HG03025 (cell line): Measurements from ENCODE around the gene SPATC1L.

Source experiments
- ATAC-seq: cut with Tn5 transposase; IDR thresholded peaks from one replicate; pipeline ENCODE4 v1.9.1; 2021; ENCODE audit warnings: mild to moderate bottlenecking, moderate library complexity; ENCODE audit not compliant: unreplicated experiment, low FRiP score

Gene SPATC1L

DNA sequence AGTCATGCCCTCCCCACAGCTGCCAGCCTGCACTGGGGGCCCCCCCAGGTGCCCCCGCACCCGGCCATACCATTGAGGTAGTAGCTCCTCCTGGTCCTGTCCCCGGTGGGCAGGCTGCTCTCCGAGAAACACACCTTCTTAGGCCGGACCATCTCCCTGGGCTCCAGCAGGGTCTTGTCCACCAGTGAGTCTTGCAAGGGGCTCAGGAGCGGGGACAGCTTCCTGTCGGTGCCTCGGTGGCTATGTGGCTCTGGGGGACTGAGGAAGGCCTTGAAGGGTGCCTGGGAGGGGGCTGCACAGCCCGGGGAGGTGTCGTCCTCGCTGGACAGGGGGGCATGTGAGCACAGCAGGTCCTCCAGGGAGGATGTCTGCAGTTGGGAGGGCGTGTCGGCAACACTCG, 16.0 kb downstream of the SPATC1L start:
- no peak for ATAC-seq

DNA sequence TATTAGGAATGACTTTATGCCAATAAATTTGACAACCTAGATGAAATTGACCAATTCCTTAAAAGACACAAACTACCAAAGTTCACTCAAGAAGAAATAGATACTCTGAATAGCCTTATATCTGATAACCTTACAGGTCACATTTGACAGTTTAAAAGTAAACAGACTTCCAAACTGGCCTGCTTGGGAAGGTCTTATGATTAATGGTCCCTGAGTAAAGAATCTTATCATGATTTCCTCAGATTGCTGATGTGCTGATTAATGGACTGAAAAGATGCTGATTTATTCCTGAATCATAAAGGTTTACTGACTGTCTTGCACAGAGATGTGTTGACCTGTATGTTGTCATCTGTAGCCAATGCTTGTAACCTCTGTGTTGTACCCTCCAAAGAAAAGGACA, 19.2 kb downstream of the SPATC1L start:
- no peak for ATAC-seq

DNA sequence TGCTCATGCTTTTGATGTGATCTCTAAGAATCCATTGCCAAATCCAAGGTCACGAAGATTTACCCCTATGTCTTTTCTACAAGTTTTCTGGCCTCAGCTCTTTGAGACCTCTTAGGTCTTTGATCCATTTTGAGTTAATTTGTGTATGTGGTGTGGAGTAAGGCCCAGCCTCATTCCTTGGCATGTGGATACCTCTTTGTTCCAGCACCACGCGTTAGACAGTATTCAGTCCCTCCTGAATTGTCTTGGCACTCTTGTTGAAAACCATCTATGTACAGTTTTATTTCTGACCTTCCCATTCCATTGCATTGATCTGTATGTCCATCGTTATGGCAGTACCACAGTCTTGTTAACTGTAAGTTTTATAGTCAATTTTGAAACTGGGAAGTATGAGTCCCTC, 20.9 kb downstream of the SPATC1L start:
- ATAC-seq: no peak

DNA sequence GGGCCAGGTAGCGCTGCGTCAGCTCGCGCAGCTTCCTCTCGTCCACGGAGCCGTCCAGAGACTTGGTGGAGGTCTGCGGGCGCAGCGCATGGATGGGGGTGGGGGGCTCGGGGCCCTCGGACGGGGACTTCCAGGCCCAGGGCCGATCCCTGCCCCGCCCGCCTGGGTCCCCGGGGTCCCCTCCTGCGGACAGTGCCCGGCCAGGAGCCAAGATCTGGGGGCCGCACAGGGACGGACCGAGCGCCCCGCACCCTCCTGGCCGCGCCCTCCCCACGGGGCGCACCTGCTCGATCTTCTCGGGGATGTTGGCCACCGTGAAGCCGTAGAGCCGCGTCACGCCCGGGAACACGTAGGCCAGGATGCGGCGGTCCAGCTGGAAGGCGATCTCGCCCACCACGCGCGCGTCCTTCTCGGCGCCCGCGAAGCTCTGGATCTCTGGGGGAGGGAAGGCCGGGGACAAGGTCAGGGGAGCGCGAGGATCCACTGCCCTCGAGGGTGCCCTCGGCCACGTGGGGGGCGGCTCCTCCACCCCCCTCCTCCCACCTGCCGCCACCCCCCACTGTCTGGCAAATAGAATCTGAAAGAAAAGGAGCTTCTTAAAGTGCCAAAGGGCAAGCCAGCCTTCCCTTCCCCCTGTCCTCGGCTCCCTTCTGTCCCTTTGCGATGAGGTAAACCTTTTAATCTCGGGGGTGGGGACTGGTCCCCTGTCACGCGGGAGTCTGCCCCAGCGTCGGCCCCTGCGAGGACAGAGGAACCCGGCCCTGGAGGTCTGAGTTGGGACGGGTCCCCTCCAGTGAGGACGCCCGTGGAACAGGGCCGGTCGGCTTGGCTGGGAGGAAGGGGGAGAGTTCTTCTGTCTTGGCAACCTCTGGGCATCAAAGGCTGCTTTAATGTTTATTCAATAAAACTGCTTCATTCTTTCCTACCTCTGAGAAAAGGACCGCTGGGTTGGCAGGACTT, 22.3 kb downstream of the SPATC1L start:
- no peak for ATAC-seq

DNA sequence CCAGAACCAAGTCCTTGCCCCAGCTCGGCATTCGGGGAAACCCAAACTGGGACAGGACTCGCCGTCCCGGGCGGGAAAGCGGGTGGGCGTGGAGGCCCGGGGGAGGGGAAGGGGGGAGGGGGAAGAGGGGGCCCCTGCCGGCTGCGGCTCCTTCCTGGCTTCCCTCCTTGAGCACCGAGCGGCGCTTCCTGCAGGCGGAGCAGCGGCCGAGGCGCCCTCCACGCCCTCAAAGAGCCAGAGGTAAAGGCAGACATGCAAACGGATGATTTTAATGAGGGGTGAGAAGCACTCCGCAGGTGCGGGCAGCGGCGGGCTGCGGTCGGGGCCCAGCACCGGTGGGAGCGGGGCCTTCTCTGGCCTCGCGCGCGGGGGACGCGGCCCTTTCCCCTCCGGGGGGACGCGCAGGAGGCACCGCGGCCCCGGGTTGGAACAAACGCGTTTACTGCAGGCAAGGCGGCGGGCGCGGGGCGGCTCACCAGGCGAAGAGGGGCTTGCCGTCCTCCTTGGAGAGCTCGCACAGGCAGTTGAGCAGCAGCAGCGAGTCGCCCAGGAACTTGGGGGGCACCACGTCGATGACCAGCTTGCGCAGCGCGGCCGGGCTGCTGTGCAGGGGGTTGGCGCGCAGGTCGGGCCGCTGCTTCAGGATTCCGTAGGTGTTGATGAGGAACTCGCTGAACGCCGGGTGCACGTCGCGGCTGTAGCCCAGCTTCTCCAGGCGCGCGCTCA, 23.2 kb downstream of the SPATC1L start:
- no peak for ATAC-seq

DNA sequence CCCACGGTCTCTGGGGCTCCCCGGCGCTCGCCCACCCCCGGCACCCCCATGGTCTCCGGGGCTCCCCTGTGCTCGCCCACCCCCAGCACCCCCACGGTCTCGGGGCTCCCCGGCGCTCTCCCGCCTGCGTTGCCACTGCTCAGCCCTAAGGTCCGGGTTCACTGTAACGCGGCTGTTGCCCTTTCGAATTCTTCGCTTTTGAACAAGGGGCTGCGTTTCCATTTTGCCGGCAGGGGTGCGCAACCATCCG, 23.7 kb downstream of the SPATC1L start:
- ATAC-seq: no peak

DNA sequence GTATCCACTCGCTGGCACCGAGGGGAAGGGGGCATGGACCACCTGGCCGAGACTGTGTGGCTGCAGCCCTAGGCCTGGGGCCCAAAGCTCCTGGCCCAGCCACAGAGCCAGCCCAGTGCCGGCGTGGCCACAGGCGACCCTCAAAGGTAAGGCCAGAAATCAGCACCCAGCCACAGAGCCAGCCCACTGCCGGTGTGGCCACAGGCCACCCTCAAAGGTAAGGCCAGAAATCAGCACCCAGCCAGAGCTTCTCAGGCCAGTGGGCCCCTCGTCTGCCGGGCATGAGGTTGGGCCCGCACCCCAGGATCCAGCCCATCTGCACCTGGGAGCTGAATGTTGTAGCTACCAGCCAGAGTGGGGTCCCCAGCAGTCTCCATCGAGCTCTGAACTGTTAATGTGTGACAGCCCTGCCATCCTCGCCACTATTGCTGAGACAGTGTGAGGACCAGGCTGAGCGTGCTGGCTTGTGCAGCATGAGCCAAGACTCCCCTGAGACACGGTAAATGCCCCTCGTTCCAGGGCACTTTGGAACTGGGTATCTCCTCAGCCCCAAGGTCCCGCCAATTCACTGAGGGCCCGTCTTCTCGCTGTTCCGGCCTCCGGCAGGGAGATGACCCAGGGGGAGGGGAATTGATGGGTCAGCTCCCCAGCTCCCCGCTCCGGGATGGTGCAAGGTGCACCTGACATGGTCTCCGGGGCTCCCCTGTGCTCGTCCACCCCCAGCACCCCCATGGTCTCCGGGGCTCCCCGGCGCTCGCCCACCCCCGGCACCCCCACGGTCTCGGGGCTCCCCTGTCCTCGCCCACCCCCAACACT, 24.2 kb downstream of the SPATC1L start:
- ATAC-seq: no peak

DNA sequence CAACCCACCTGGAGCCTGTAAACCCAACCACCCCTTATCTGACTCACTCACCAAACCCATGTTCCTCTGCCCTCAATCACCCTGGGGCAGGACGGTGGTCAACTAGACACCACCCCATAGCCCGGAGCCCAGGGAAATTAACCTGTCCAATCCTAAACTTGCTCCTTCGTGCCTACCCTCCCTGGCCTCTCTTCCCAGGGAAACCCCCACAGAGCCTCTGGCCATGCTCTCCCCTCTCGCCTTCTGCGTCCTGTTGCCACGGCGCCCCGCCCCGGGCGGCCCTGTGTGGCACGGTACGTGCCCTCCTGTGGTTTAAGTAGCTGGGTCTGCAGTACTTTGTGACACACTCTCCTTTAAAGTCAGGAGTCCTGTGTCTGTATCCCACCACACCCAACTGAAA, 24.9 kb downstream of the SPATC1L start:
- no peak for ATAC-seq

DNA sequence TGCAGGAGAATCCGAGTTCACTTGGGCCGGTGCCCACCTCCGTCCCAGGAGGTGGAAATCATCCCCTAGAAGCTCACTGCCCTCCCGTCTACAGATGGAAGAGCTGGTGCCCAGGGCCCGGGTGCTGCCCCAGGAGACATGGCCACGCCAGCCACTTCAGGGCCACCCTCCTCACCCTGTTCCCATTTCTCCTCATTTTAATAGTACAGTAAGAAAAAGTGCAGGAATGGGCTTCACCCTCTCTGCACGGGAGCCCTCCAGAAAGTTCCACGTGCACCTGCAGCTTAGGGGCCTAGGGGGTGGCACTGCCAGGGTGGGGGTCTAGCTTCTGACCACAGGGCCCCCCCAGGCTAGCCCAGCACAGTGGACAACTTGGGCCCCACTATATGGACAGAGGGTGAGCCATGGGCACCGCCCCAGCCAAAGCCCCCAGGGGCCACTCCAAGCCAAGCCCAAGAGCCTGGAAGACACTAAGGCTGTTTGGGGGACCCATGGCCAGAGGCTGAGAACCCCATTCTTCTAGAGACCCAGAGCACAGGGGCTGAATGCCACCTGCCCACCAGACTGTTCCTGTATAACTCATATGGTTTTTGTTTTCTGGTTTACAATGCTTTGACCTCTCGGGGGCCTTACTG, 25.5 kb downstream of the SPATC1L start:
- ATAC-seq: no peak

DNA sequence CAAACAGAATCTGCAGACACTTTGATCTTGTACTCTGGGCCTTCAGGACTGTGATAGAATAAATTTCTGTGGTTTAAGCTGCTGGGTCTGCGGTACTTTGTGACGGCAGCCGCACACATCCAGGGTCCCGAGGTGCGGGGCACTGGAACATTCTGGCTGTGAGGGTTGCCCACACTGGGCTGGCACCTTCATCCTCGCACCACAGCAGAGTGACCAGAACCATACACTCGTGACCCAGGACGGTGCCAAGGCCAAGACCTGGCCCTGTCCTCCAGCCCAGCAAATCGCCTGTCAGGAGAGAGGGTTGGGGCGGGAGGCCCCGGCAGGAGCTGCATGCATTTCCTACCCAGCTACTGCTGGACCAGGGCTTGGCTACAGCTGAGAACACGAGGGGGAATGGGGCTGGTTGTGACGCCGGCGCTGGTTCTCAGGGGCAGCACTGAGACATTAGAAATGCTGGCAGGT, 26.2 kb downstream of the SPATC1L start:
- no peak for ATAC-seq

DNA sequence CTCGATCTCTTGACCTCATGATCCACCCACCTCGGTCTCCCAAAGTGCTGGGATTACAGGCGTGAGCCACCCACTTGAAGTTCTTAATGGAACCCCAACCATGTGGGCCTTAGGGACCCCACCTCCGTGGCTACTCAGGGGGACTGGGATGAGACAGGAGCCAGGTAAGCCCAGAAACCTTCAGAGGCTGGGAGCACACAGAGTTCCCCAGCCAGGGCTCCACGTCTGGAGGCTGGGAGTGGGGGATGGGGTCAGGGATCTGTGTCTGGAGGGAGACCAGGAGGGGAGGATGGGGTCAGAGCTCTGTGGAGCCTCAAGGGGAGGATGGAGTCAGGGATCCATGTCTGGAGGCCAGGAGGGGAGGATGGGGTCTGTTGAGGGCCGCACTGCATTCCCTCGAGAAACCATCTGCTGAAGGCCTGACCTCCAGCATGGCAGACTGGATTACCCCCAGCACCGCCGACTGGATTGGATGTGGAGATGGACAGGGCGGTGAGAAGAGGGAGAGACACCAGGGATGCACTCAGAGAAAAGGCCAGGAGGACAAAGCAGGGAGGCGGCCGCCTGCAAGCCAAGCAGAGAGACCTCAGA, 26.8 kb downstream of the SPATC1L start:
- no peak for ATAC-seq

DNA sequence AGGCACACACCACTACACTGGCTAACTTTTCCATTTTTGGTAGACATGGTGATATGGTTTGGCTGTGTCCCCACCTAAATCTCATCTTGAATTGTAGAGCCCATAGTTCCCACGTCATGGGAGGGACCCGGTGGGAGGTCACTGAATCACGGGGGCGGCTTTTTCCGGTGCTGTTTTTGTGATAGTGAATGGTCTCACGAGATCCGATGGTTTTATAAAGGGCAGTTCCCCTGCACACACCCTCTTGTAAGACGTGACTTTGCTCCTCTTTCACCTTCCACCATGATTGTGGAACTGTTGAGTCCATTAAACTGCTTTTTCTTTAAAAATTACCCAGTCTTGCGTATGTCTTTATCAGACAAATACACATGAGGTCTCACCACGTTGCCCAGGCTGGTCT, 27.6 kb downstream of the SPATC1L start:
- ATAC-seq: no peak

DNA sequence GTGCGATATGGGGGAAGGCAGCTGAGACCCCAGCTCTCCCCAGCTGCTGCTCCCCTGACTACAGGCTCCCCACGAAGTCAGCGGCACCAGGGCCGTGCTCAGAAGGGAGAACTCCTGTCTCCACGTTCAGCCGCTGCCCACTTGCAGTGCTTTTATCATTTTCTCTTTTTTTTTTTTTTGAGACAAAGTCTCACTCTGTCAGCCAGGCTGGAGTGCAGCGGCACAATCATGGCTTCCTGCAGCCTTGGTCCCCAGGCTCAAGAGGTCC, 27.9 kb downstream of the SPATC1L start:
- ATAC-seq: no peak

DNA sequence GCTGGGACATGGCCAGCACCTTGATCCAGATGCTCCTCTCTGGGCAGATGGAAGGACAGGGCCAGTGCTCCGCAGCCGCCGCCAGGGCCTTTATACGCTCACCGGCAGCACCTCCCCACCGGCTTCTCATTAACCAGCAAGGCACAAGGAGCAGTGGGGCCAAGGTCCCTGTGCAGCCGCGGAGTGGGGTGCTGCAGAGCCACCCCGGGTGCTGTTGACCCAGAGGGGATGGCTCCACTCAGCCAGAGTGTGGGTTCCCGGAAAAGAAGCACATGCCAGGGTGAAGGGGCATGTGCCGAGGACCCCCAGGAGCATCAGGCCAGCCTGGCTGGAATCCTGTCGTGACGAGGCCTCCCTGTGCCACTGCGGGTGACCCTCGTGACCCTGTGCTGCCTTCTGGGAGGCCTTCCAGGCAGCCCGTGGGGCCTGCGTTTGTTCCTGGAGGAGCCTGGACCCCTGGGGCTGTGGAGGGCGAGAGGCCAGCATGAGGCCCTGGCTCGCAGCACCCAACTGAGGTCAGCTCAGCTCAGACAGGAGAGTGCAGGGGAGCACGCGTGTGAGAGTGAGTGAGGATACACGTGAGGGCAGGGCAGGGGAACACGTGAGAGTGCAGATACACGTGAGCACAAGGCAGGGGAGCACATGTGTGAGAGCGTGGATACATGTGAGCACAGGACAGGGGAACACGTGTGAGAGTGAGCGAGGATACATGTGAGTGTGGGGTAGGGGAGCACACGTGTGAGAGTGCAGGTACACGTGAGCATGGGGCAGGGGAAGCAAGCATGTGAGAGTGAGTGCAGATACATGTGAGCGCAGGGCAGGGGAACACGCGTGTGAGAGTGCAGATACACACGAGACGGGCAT, 28.5 kb downstream of the SPATC1L start, which contains the start of gene FTCD:
TSS of gene FTCD (minus strand) at position 66 of the 864 bp plus-strand sequence. CDS start at position 10, 56 bp downstream.
- no peak for ATAC-seq

DNA sequence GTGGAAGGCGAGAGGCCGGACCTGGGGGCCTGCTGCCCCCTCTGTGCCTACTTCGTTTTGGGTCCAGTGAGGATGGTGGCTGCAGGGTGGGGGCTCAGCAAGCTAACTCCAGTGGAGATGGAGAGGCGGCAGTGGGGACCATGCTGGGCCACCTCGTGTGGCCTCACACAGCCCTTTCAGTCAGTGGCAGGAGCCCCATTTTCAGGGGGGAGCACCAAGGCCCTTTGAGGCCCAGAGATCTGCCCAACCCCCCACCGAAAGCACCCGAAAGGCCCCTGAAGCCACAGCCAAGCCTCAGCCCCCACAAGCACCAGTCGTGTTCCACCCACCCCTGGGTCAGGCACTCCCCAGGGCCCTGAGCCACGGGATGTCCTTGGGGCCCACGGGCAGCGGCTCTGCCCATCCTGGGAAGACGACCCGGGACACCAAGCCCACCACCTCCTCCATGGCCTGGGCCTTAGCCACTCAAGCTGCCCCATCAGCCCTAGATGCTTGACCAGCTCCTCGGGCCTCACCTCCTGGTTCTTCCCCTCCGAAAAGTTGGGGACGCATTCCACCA, 29.2 kb downstream of the SPATC1L start:
- no peak for ATAC-seq

DNA sequence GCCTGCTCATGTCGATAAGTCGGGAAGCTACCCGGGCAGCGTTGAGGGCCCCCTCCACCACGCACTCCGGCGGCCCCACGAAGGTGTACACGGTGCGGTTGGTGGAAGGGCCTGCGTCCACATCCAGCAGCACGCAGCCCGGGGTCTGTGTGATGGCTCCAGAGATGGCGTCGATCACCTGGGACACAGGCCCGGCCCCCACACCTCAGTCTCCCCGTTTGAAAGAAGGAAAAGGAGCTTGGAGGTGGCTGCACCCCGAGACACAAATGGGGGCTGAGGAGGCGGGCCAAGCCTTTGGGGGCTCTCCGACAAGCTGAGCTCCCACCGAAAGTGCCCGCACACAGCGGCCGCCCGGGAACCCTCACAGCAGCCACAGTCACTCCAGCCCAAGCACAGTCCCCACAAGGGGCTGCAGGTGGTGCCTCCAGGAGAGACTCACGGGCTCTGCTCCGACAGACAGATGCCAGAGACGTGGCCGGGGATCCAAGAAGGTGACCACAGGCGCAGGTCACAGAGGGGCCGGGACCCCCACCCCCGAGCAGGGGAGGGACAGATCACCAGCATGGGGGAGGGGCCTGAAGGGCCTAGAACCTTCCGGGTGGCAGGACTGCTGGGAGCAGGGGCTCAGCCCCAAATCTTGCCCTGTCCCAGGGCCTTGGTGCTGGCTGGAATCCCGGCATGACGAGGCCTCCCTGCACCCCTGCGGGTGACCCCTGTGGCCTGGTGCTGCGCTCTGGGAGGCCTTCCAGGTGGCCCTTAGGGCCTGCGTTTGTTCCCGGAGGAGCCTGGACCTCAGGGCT, 29.9 kb downstream of the SPATC1L start:
- ATAC-seq: no peak

DNA sequence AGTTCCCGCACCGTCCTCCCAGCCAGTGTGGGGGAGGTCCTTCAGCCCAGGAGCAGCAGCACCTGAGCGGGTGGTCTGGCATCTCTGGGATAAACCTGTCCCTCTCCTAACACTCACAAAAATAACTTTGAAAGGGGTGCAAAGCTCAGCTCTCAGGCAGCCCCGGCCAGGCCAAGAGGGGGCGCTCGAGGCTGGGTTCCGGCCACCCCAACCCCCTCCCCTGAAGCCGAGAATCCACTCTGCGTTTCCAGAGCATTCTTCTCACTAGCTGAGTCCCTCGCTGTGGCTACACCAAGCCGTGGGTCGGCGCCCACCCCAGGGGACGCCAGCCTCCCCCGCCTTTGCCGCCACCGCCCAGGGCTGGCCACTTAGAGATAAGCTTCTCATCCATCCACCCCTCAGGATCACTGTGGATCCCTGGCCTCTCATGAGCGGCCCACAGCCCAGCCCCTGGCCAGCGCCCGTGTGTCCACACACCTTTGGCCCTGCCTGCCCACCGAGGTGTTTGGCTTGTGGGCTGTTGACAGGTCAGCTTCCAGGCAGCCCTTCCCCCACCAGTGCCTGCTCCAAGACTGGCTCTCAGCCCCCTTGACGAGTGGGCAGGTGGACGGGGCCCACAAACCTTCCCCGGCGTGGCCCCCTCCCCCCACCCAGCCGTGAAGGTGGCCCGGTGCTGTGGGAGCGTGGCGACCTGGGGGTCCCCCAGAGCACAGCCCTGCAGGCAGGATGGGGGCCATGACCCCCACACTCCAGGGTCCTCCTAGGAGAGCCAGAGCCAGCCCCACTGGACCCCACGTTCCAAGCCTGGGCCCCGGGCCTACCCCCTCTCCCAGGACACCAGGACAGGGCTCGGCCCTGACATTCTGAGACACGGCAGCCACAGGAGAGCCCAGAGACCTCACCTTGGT, 30.8 kb downstream of the SPATC1L start:
- ATAC-seq: no peak

DNA sequence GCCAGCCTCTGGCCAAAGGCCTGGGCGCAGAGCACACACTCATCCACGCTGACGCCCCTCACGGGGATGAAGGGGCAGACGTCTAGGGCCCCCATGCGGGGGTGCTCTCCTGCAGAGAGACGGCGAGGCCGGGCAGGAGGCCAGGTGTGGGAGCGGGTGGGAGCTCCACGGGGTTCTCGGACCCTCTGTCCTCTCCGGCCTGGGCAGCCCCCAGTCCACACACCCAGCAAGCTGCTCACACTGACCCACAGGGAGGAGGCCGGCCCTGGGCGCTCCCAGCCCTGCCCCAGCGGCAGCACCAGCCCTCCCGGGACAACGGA, 31.4 kb downstream of the SPATC1L start:
- no peak for ATAC-seq
